GM11168 (cell line): Measurements from ENCODE around the gene INAFM2.

Experiments used
- in situ Hi-C: fragments of 300-500 bp; cut with MboI; formaldehyde crosslinking; loops from one replicate; pipeline ENCODE4 v1.12.0; 2022; ENCODE audit warnings: low sequenced_read_pairs; ENCODE audit not compliant: unreplicated experiment

INAFM2 gene

GRCh38 chr15:40338041-40338657 is 14.7 kb downstream of the INAFM2 start:
- in situ Hi-C loops: loop anchor here (25.0 kb wide), 1 partner anchor 424 kb away; the partner anchor contains the start of genes C15orf62, GCHFR and RMDN3

GRCh38 chr15:40338921-40339620 is 15.6 kb downstream of the INAFM2 start:
- in situ Hi-C loops: loop anchor here (25.0 kb wide), 1 partner anchor 423 kb away; the partner anchor contains the start of genes C15orf62, GCHFR and RMDN3

GRCh38 chr15:40339621-40339945 is 16.1 kb downstream of the INAFM2 start:
- in situ Hi-C loops: loop anchor here (25.0 kb wide), 1 partner anchor 423 kb away; the partner anchor contains the start of genes C15orf62, GCHFR and RMDN3

GRCh38 chr15:40340038-40340739 is 16.7 kb downstream of the INAFM2 start:
- in situ Hi-C loops: loop anchor here (25.0 kb wide), 1 partner anchor 422 kb away; the partner anchor contains the start of genes C15orf62, GCHFR and RMDN3

GRCh38 chr15:40340740-40341400 is 17.4 kb downstream of the INAFM2 start, which contains the start of gene CCDC9B:
Gene CCDC9B (minus strand): TSS chr15:40340939. CDS start chr15:40340819, 120 bp downstream.
- in situ Hi-C loops: loop anchor here (25.0 kb wide), 1 partner anchor 421 kb away; the partner anchor contains the start of genes C15orf62, GCHFR and RMDN3

GRCh38 chr15:40342416-40343320 is 19.2 kb downstream of the INAFM2 start:
- in situ Hi-C loops: loop anchor here (25.0 kb wide), 1 partner anchor 420 kb away; the partner anchor contains the start of genes C15orf62, GCHFR and RMDN3

GRCh38 chr15:40343512-40343911 is 20.0 kb downstream of the INAFM2 start:
- in situ Hi-C loops: loop anchor here (25.0 kb wide), 1 partner anchor 419 kb away; the partner anchor contains the start of genes C15orf62, GCHFR and RMDN3

- in situ Hi-C loops: loop anchor here (25.0 kb wide), 1 partner anchor 418 kb away; the partner anchor contains the start of genes C15orf62, GCHFR and RMDN3
Observed at GRCh38 chr15:40344217-40344616, 20.7 kb downstream of the INAFM2 start.

GRCh38 chr15:40344631-40345120 is 21.2 kb downstream of the INAFM2 start:
- in situ Hi-C loops: loop anchor here (25.0 kb wide), 1 partner anchor 418 kb away; the partner anchor contains the start of genes C15orf62, GCHFR and RMDN3

- in situ Hi-C loops: loop anchor here (25.0 kb wide), 1 partner anchor 417 kb away; the partner anchor contains the start of genes C15orf62, GCHFR and RMDN3
Observed at GRCh38 chr15:40345225-40345866, 21.9 kb downstream of the INAFM2 start.

GRCh38 chr15:40345867-40346578 is 22.5 kb downstream of the INAFM2 start:
- in situ Hi-C loops: loop anchor here (25.0 kb wide), 1 partner anchor 416 kb away; the partner anchor contains the start of genes C15orf62, GCHFR and RMDN3

- in situ Hi-C loops: loop anchor here (25.0 kb wide), 1 partner anchor 415 kb away; the partner anchor contains the start of genes C15orf62, GCHFR and RMDN3
Observed at GRCh38 chr15:40346579-40347558, 23.4 kb downstream of the INAFM2 start.

- in situ Hi-C loops: loop anchor here (25.0 kb wide), 1 partner anchor 414 kb away; the partner anchor contains the start of genes C15orf62, GCHFR and RMDN3
Observed at GRCh38 chr15:40347559-40348473, 24.3 kb downstream of the INAFM2 start.

GRCh38 chr15:40348474-40348870 is 25.0 kb downstream of the INAFM2 start:
- in situ Hi-C loops: loop anchor here (25.0 kb wide), 1 partner anchor 414 kb away; the partner anchor contains the start of genes C15orf62, GCHFR and RMDN3

- in situ Hi-C loops: loop anchor here (25.0 kb wide), 1 partner anchor 413 kb away; the partner anchor contains the start of genes C15orf62, GCHFR and RMDN3
Observed at GRCh38 chr15:40349163-40349562, 25.7 kb downstream of the INAFM2 start.
